Measurements from ENCODE around the gene MDP1.

MDP1 gene

GRCh38 chr14:24255931-24256711 is 40.3 kb upstream of the MDP1 start:
- H3K79me2 ChIP-seq (ENCODE audit: control insufficient read depth, insufficient read depth, low read length, poor library complexity) = no peaks in the 10 kb centered on the region
- no peak overlapping the region for H4K91ac ChIP-seq (ENCODE audit: low read depth, low read length)
- peaks cover 3% of the 10 kb centered on the region for H3K79me1 ChIP-seq (ENCODE audit: low read length)
- H3K27me3 ChIP-seq (ENCODE audit: insufficient read depth, low read length) = no peaks in the 10 kb centered on the region
- H2BK5ac ChIP-seq (ENCODE audit: low read depth, low read length, poor library complexity) = no peak overlapping the region
- H3K9me3 ChIP-seq (ENCODE audit: insufficient read depth, low read depth, low read length) = peaks cover 1% of the 10 kb centered on the region
- no peak overlapping the region for H3K27ac ChIP-seq (ENCODE audit: low read depth, low read length)
- H2AK5ac ChIP-seq (ENCODE audit: low read length) = no peak overlapping the region
- no peak for DNase-seq
- WGBS (ENCODE audit: extremely low coverage, insufficient coverage, insufficient read length) = no CpG with 5 or more reads among the region's 12 CpGs
- no peak overlapping the region for H4K8ac ChIP-seq (ENCODE audit: low read depth, low read length)
- H2BK12ac ChIP-seq (ENCODE audit: low read length) = no peak overlapping the region
- peaks cover 3 to 6% of the 10 kb centered on the region in 2 experiments for H3K4me1 ChIP-seq (ENCODE audit: control insufficient read depth in 1 of 2, insufficient read depth in 2 of 2, low read length in 2 of 2)
- peaks cover 68 to 72% of the 10 kb centered on the region in 2 experiments for H3K36me3 ChIP-seq (ENCODE audit: control insufficient read depth in 1 of 2, insufficient read depth in 2 of 2, low read length in 2 of 2)
- H3K18ac ChIP-seq (ENCODE audit: low read length) = no peak overlapping the region
- no peak overlapping the region for H3K4me2 ChIP-seq (ENCODE audit: low read length)
- H3K4me3 ChIP-seq (ENCODE audit: low read depth, low read length) = no peak overlapping the region
- H3K14ac ChIP-seq (ENCODE audit: low read length) = no peak overlapping the region
- H2AFZ ChIP-seq (ENCODE audit: insufficient read depth, low read length, poor library complexity) = no peak overlapping the region
- H3K4ac ChIP-seq (ENCODE audit: low read depth, low read length) = no peak overlapping the region
- H3K9ac ChIP-seq (ENCODE audit: low read length) = no peak overlapping the region
- H2BK120ac ChIP-seq (ENCODE audit: insufficient read depth, low read length, poor library complexity) = no peak overlapping the region
- no peak overlapping the region for H4K12ac ChIP-seq (ENCODE audit: low read depth, low read length)
- no peak overlapping the region for H3K23ac ChIP-seq (ENCODE audit: low read length)

DNA sequence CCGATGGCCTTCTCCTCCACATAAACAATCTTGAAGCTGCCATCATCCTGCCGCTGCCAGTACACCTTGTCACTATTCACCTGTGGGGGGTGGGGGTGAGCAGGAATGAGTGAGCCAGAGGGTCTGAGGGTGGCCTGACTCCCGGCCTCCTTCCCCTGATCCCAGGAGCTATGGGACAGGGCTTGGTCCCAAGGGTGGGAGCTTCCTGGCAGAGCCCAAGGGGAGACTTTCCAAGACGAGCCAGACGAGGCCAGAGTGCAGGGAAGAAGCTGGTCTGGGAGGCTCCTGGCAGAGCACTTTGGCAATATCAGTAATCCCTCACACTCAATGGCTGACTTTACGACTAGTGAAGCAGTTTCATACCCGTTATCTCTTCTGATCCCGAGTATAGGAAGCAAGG is 39.6 kb upstream of the MDP1 start:
- Histone ChIP-seq H4K8ac (ENCODE audit: low read depth, low read length) (no peak overlapping the region), H3K9ac (ENCODE audit: low read length) (no peak overlapping the region), H2AK5ac (ENCODE audit: low read length) (no peak overlapping the region), H2BK5ac (ENCODE audit: low read depth, low read length, poor library complexity) (no peak overlapping the region), H4K12ac (ENCODE audit: low read depth, low read length) (no peak overlapping the region), H3K4me2 (ENCODE audit: low read length) (no peak overlapping the region), H3K36me3 (ENCODE audit: control insufficient read depth in 1 of 2, insufficient read depth in 2 of 2, low read length in 2 of 2) (peaks cover 65 to 70% of the 10 kb centered on the region in 2 experiments), H3K14ac (ENCODE audit: low read length) (no peak overlapping the region), H3K4ac (ENCODE audit: low read depth, low read length) (no peak overlapping the region), H3K9me3 (ENCODE audit: insufficient read depth, low read depth, low read length) (peaks cover 1% of the 10 kb centered on the region), H3K27ac (ENCODE audit: low read depth, low read length) (no peak overlapping the region), H3K4me1 (ENCODE audit: control insufficient read depth in 1 of 2, insufficient read depth in 2 of 2, low read length in 2 of 2) (peaks cover 3 to 4% of the 10 kb centered on the region in 2 experiments), H3K23ac (ENCODE audit: low read length) (no peak overlapping the region), H3K18ac (ENCODE audit: low read length) (no peak overlapping the region), H4K91ac (ENCODE audit: low read depth, low read length) (no peak overlapping the region), H2AFZ (ENCODE audit: insufficient read depth, low read length, poor library complexity) (no peak overlapping the region), H3K79me1 (ENCODE audit: low read length) (peaks cover 3% of the 10 kb centered on the region), H3K4me3 (ENCODE audit: low read depth, low read length) (no peak overlapping the region), H2BK12ac (ENCODE audit: low read length) (no peak overlapping the region), H2BK120ac (ENCODE audit: insufficient read depth, low read length, poor library complexity) (no peak overlapping the region), H3K79me2 (ENCODE audit: control insufficient read depth, insufficient read depth, low read length, poor library complexity) (no peaks in the 10 kb centered on the region), H3K27me3 (ENCODE audit: insufficient read depth, low read length) (no peaks in the 10 kb centered on the region)
- WGBS (ENCODE audit: extremely low coverage, insufficient coverage, insufficient read length) = no CpG with 5 or more reads among the region's 8 CpGs
- no peak for DNase-seq

GRCh38 chr14:24254630-24255392 is 38.9 kb upstream of the MDP1 start:
- Histone ChIP-seq H3K27me3 (ENCODE audit: insufficient read depth, low read length) (no peaks in the 10 kb centered on the region), H3K4me2 (ENCODE audit: low read length) (no peak overlapping the region), H3K79me2 (ENCODE audit: control insufficient read depth, insufficient read depth, low read length, poor library complexity) (no peaks in the 10 kb centered on the region), H3K9me3 (ENCODE audit: insufficient read depth, low read depth, low read length) (peaks cover 1% of the 10 kb centered on the region), H2BK12ac (ENCODE audit: low read length) (no peak overlapping the region), H3K9ac (ENCODE audit: low read length) (no peak overlapping the region), H2BK120ac (ENCODE audit: insufficient read depth, low read length, poor library complexity) (no peak overlapping the region), H3K23ac (ENCODE audit: low read length) (no peak overlapping the region), H4K12ac (ENCODE audit: low read depth, low read length) (no peak overlapping the region), H3K14ac (ENCODE audit: low read length) (no peak overlapping the region), H3K4me3 (ENCODE audit: low read depth, low read length) (no peak overlapping the region), H2BK5ac (ENCODE audit: low read depth, low read length, poor library complexity) (no peak overlapping the region), H4K91ac (ENCODE audit: low read depth, low read length) (no peak overlapping the region), H3K79me1 (ENCODE audit: low read length) (peaks cover 3% of the 10 kb centered on the region), H4K8ac (ENCODE audit: low read depth, low read length) (no peak overlapping the region), H3K18ac (ENCODE audit: low read length) (no peak overlapping the region), H2AK5ac (ENCODE audit: low read length) (no peak overlapping the region), H2AFZ (ENCODE audit: insufficient read depth, low read length, poor library complexity) (no peak overlapping the region), H3K36me3 (ENCODE audit: control insufficient read depth in 1 of 2, insufficient read depth in 2 of 2, low read length in 2 of 2) (peaks cover 64 to 67% of the 10 kb centered on the region in 2 experiments), H3K27ac (ENCODE audit: low read depth, low read length) (no peak overlapping the region), H3K4me1 (ENCODE audit: control insufficient read depth in 1 of 2, insufficient read depth in 2 of 2, low read length in 2 of 2) (peaks cover 3 to 4% of the 10 kb centered on the region in 2 experiments), H3K4ac (ENCODE audit: low read depth, low read length) (no peak overlapping the region)
- no CpG with 5 or more reads among the region's 19 CpGs for WGBS (ENCODE audit: extremely low coverage, insufficient coverage, insufficient read length)
- DNase-seq = no peak

DNA sequence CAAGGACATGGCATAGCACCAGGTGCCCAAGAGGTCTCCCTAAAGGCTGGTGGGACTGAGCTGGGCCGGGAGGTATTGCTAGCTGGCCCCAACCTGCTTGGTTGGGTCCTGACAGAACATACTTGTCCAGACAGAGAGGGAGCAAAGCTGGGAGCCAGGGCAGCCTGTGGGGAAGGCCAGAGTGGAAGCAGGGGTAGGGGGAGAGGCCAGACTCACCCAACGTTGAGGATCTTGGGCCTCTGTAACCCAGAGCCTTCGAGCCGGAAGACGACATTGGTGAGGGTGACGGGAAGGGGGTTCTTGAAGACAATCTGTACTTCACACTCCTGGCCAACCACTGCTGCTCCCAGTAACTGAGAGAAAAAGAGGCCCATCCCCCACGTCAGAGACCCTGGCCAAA is 38.1 kb upstream of the MDP1 start:
- H3K9ac ChIP-seq (ENCODE audit: low read length) = no peak overlapping the region
- H2BK5ac ChIP-seq (ENCODE audit: low read depth, low read length, poor library complexity) = no peak overlapping the region
- peaks cover 64 to 70% of the 10 kb centered on the region in 2 experiments for H3K36me3 ChIP-seq (ENCODE audit: control insufficient read depth in 1 of 2, insufficient read depth in 2 of 2, low read length in 2 of 2)
- H3K79me1 ChIP-seq (ENCODE audit: low read length) = peaks cover 3% of the 10 kb centered on the region
- H3K4ac ChIP-seq (ENCODE audit: low read depth, low read length) = no peak overlapping the region
- no peak overlapping the region for H4K12ac ChIP-seq (ENCODE audit: low read depth, low read length)
- H3K14ac ChIP-seq (ENCODE audit: low read length) = no peak overlapping the region
- H4K91ac ChIP-seq (ENCODE audit: low read depth, low read length) = no peak overlapping the region
- H2BK120ac ChIP-seq (ENCODE audit: insufficient read depth, low read length, poor library complexity) = no peak overlapping the region
- H3K27me3 ChIP-seq (ENCODE audit: insufficient read depth, low read length) = no peaks in the 10 kb centered on the region
- H4K8ac ChIP-seq (ENCODE audit: low read depth, low read length) = no peak overlapping the region
- H2AK5ac ChIP-seq (ENCODE audit: low read length) = no peak overlapping the region
- no peak overlapping the region for H2BK12ac ChIP-seq (ENCODE audit: low read length)
- no peak overlapping the region for H3K4me2 ChIP-seq (ENCODE audit: low read length)
- no peak overlapping the region for H3K23ac ChIP-seq (ENCODE audit: low read length)
- H3K18ac ChIP-seq (ENCODE audit: low read length) = no peak overlapping the region
- H3K4me1 ChIP-seq (ENCODE audit: control insufficient read depth in 1 of 2, insufficient read depth in 2 of 2, low read length in 2 of 2) = peaks cover 3 to 4% of the 10 kb centered on the region in 2 experiments
- no peak overlapping the region for H2AFZ ChIP-seq (ENCODE audit: insufficient read depth, low read length, poor library complexity)
- no peak overlapping the region for H3K27ac ChIP-seq (ENCODE audit: low read depth, low read length)
- peaks cover 1% of the 10 kb centered on the region for H3K9me3 ChIP-seq (ENCODE audit: insufficient read depth, low read depth, low read length)
- DNase-seq = no peak
- no peaks in the 10 kb centered on the region for H3K79me2 ChIP-seq (ENCODE audit: control insufficient read depth, insufficient read depth, low read length, poor library complexity)
- WGBS (ENCODE audit: extremely low coverage, insufficient coverage, insufficient read length) = no CpG with 5 or more reads among the region's 7 CpGs
- H3K4me3 ChIP-seq (ENCODE audit: low read depth, low read length) = no peak overlapping the region
